Measurements from ENCODE around the gene LIPC. TPM values are rescaled to one million over a fixed set of nuclear protein-coding genes. Genes with fewer than 3 reads are reported as not detected.

The LIPC gene
- total RNA-seq, 1 experiment from 2014 or later = 1.1 TPM

DNA sequence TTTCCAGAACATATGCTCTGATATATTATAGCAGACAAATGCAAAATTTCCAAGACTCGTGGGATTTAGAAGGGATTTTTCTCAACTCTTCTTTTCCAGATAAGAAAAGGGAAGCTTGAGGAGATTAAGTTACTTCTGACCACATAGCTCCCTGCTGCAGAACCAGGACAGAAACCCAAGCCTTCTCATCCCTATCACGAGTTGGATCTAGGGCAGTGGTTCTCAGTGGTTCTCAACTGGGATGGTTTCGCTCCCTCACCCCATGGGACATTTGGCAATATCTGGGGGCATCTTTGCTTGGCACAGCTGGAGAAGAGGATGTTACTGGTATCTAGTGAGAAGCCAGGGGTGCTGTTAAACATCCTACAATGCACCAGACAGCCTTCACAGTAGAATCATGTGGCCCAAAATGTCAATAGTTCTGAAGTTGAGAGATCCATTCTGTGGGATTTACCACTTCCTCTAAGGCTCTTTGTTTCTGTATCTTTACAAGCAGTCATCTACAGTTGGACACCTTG is 64.2 kb downstream of the LIPC start:
- no peaks in the 10 kb centered on the region for H3K36me3 ChIP-seq
- no peak overlapping the region for H3K27ac ChIP-seq
- no peaks in the 10 kb centered on the region for H3K27me3 ChIP-seq (replicated peaks)
- no peaks in the 10 kb centered on the region for H3K9me3 ChIP-seq (replicated peaks)
- H3K4me1 ChIP-seq (replicated peaks) = peaks cover 35% of the 10 kb centered on the region
- no peak for DNase-seq (ENCODE audit: low read depth in 1 of 2, low spot score in 2 of 2)
- no peak overlapping the region for H3K4me3 ChIP-seq

DNA sequence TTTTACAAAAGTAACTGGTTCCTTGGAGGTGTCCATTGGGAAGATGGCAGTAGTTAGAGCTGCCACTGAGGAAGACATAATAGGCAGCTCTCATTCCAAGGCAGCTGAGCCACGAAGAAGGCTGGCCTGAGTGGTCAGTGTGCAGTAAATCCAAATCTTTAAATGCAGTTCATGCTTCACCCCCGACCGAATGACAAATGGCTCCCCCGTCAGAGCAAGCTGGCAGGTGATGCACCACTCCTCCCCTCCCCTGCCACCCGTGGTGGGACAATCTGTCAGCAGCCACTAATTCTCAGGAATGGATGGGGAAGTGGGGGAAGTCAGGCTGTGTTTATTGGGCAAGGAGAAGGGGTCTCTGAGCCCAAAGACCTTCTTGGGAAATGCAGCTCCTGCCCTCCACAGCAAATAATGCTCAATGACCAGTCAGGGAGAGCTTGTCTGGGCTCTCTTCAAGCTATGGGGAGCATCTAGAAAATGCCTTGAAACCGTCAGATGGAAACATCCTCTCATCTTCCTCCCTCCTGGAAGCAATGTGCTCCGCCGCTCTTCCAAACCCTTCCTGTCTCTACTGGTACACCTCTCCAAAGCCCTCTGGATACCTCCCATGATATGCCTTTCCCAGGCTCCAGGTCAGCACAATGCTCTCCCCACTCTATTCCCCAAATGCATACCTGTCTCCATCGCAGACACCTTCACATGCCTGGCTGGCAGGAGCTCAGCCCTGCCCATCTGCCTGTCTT is 65.4 kb downstream of the LIPC start:
- no peaks in the 10 kb centered on the region for H3K27me3 ChIP-seq (replicated peaks)
- no peaks in the 10 kb centered on the region for H3K36me3 ChIP-seq
- peaks cover 35% of the 10 kb centered on the region for H3K4me1 ChIP-seq (replicated peaks)
- no peak overlapping the region for H3K4me3 ChIP-seq
- no peak overlapping the region for H3K27ac ChIP-seq
- no peaks in the 10 kb centered on the region for H3K9me3 ChIP-seq (replicated peaks)
- no peak for DNase-seq (ENCODE audit: low read depth in 1 of 2, low spot score in 2 of 2)

DNA sequence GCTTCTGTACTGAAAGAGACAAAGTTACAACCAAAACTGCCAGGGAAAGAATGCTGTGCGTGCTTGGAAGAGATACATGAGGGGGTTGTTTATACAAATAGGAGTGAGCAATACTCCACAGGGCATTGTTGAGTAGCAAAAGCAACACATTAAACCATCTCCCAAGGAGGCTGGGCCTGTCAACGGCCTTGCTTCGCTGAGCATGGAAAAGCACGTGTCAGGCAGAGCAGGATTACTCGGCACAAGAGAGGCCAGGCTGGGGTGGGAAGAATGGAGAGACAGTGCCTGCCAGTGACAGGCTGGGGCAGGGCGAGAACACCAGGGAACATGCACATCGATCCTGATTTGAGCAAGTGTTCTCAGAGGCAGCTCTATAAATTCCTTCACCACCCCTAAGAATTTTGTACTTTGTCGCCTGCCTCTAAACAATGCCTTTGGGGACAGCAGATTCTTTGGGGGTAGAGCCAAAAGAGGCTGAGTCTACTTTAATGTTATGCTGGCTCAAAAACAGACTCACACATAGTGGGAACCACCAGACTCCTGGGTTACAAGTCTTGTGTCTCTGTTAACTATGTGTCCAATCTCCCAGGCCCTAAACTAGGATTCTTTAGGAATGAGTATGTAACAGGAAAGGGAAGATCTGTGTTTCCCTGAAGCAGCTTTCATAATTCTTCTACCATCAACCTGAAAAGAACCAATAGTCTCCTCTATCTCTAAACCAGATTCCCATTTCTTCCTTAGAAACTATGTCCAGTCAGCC is 67.2 kb downstream of the LIPC start:
- no peak overlapping the region for H3K4me3 ChIP-seq
- peak; percentile 95 to 96 for DNase-seq (ENCODE audit: low read depth in 1 of 2, low spot score in 2 of 2)
- peak overlapping the region; percentile 94 for H3K27ac ChIP-seq
- no peaks in the 10 kb centered on the region for H3K36me3 ChIP-seq
- peaks cover 35% of the 10 kb centered on the region for H3K4me1 ChIP-seq (replicated peaks)
- H3K27me3 ChIP-seq (replicated peaks) = no peaks in the 10 kb centered on the region
- no peaks in the 10 kb centered on the region for H3K9me3 ChIP-seq (replicated peaks)

DNA sequence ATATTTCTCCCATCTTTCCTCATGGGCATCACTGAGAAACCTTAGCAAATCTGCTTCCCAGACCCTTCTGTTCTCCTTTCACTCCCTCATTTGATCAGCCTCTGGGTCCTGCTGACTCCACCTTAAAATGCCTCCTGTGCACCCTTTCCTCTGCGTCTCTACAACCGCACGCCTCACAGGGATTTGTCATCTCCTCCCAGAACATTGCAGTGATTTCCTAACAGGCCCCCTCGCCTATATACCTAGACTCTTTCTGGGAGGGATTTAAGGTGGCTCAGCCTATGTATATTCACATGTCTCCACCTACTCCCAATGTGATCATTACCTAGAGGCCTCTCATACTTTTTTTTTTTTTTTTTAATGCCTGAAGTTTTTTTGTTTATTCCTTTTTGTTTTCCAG is 69.2 kb downstream of the LIPC start:
- Histone ChIP-seq H3K9me3 (replicated peaks) (no peaks in the 10 kb centered on the region), H3K27me3 (replicated peaks) (no peaks in the 10 kb centered on the region), H3K4me3 (no peak overlapping the region), H3K4me1 (replicated peaks) (peaks cover 39% of the 10 kb centered on the region), H3K36me3 (no peaks in the 10 kb centered on the region), H3K27ac (no peak overlapping the region)
- no peak for DNase-seq (ENCODE audit: low read depth in 1 of 2, low spot score in 2 of 2)

DNA sequence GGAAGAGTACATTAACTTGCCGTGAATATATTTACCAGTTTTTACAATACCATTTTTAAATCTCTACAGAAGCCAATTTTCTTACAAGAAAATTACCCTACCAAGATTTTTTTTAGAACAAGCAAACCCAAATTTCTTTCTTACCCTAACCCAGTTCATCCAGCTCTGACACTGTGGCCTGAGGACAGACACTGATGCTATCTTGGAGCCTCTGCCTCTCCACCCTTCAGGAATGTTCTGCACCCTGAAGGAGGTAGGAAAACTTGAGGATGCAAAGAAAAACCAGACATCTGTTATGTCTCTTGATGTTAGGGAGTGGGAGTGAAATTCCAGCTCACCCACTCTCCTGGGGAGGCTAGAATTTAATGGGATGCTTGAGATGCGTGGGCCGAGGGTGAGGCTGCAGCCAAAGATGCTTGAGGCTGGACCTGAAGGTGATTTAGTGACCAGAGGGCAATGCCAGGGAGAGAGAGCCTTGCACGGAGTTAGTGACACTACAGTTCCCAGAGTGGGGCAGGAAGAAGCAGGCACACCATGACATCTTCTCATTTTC is 69.9 kb downstream of the LIPC start:
- Histone ChIP-seq H3K9me3 (replicated peaks) (no peaks in the 10 kb centered on the region), H3K4me1 (replicated peaks) (peaks cover 37% of the 10 kb centered on the region), H3K27me3 (replicated peaks) (no peaks in the 10 kb centered on the region), H3K4me3 (no peak overlapping the region), H3K36me3 (no peaks in the 10 kb centered on the region), H3K27ac (no peak overlapping the region)
- no peak for DNase-seq (ENCODE audit: low read depth in 1 of 2, low spot score in 2 of 2)

DNA sequence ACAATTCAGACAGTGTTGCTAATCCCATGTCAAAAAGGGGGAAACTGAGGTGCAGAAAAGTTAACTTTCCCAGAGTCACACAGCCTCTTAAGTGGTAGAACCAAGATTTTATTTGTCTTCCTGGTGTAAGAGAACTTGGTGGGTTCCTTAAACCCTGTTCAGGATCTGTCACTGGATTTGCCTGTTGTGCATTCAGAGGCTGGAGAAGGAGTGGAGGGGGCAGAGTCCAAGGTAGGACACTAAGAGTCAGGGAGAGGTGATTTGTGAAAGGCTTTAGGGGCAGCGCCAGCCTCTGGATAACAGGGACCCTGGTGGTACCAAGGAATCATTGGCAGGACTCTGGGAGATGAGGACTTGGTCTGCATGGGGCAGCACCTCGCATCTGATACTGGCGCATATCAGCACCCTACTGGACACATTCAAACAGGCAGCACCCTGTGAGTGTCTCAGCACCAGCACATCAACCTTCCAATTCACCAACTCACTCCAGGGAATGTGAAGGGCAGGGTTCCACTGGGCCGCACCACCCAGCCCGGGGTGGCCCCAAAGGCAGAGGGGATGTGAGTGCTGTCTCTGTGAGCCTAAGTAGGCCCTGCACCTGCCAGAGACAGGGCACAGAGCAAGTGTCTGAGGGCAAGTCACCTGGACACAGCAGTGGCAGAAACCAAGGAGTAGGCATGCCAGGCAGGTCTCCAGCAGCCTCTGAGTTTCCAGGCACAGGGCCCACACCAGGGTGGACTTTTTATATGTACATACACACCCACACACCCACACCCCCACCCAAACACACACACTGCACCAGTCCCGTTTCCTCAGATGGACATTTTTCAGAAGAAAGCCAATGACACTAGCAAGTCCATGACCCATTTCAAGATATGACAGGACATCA is 71.6 kb downstream of the LIPC start:
- DNase-seq (ENCODE audit: low read depth in 1 of 2, low spot score in 2 of 2) = no peak
- no peak overlapping the region for H3K4me3 ChIP-seq
- H3K27me3 ChIP-seq (replicated peaks) = no peaks in the 10 kb centered on the region
- H3K9me3 ChIP-seq (replicated peaks) = no peaks in the 10 kb centered on the region
- peaks cover 28% of the 10 kb centered on the region for H3K4me1 ChIP-seq (replicated peaks)
- H3K27ac ChIP-seq = no peak overlapping the region
- no peaks in the 10 kb centered on the region for H3K36me3 ChIP-seq

DNA sequence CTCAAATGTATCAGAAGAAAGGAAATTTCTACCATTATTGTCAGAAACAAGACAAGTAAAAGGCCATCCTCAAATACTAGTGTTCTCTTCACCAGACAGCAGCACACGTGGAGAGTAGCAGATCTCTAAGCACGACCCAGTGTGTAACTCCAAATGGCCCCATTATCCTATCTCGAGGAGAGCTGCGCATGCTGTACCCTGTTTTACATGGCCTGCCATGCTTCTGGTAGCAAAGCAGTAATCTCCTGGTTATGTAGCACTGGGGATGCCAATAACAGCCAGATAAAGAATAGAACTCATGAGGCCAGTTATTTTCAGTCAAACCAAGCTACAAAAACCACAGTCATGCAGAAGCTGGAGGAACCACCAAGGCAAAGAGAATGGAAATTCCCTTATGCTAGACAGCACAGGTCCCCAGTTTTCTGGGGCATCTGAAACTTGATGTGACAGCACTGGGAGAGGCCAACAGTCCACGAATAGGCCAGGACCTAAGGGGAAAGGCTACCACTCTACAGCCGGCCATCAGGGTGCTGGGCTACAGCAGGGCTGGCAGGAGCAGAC is 73.0 kb downstream of the LIPC start:
- no peak for DNase-seq (ENCODE audit: low read depth in 1 of 2, low spot score in 2 of 2)
- H3K4me1 ChIP-seq (replicated peaks) = peaks cover 15% of the 10 kb centered on the region
- H3K4me3 ChIP-seq = no peak overlapping the region
- no peak overlapping the region for H3K27ac ChIP-seq
- no peaks in the 10 kb centered on the region for H3K27me3 ChIP-seq (replicated peaks)
- H3K36me3 ChIP-seq = no peaks in the 10 kb centered on the region
- no peaks in the 10 kb centered on the region; the same call in 1 of the 2 replicates for H3K9me3 ChIP-seq (replicated peaks)

DNA sequence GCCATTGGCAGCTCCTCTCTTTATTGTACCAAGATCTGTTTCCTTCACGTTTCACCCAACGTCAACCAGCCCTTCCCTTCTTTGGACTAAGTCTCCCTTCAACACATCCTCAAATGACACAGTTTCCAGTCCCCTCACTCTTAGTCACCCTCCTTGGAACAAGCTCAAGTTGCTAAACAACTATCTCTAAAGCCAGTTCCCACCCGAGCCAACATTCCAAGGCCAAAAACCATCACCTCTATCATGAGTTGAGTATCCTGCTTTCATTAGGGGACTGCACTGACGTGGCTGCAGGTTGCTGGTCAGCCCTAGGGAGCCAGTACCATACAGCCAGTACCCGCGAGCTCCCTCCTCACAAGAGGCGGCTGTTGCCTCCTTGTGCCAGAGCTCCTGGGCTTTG is 73.8 kb downstream of the LIPC start:
- no peak overlapping the region for H3K27ac ChIP-seq
- no peaks in the 10 kb centered on the region for H3K27me3 ChIP-seq (replicated peaks)
- H3K4me1 ChIP-seq (replicated peaks) = peaks cover 17% of the 10 kb centered on the region
- no peak overlapping the region for H3K4me3 ChIP-seq
- H3K9me3 ChIP-seq (replicated peaks) = no peaks in the 10 kb centered on the region; the same call in none of the 2 replicates
- no peak for DNase-seq (ENCODE audit: low read depth in 1 of 2, low spot score in 2 of 2)
- H3K36me3 ChIP-seq = no peaks in the 10 kb centered on the region

DNA sequence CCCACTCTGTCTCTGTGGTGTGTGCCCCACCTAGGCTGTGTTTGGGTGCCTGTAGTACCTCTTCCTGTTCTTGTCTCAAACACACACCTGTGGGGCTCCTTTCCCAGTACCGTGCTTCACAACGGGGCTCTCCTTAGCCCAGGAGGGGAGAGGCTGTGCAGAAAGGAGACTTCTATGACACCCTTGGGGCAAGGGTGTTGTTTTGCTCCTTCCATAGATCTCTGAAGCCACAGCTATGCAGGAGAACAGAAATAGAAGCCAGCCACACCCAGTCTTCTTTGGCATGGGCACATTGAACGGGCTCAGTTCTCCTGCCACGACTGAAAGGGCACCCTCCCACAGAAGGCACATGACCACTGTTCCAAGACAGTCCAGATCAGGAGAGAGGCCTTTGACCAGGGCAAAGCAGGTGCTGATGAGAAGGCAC is 74.3 kb downstream of the LIPC start:
- Histone ChIP-seq H3K9me3 (replicated peaks) (no peaks in the 10 kb centered on the region; the same call in none of the 2 replicates), H3K36me3 (no peaks in the 10 kb centered on the region), H3K27ac (no peak overlapping the region), H3K4me3 (no peak overlapping the region), H3K4me1 (replicated peaks) (peaks cover 22% of the 10 kb centered on the region), H3K27me3 (replicated peaks) (no peaks in the 10 kb centered on the region)
- no peak for DNase-seq (ENCODE audit: low read depth in 1 of 2, low spot score in 2 of 2)

DNA sequence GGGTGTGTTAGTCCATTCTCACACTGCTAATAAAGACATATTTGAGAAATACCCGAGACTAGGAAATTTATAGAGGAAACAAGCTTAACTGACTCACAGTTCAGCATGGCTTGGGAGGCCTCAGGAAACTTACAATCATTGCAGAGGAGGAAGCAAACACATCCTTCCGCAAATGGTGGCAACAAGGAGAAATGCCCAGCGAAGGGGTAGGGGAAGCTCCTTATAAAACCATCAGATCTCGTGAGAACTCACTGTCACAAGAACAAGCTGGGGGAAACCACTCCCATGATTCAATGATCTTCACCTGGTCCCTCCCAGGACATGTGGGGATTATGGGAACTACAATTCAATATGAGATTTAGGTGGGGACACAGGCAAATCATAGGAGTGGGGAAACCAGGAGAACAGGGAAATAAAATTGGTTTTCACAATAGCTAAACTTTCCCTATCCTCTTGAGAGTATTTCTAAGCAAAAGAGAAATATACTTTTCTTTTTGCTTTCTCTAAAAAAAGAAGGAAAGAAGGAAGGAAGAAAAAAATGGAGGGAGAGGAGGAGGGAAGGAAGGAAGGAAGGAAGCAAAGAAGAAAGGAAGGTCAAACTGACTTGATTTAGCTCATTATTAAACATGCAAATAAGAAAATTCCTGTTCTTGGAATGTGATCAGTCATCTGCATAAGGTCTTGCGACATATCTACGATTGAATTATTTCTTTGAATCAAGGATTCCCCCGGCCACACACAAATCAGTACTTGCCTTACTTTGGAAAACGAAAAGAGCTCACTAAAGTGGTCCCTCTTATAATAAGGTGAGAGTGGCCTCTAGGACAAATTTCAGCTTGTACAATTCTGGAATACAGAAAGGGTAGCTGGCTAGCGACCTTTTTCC is 75.2 kb downstream of the LIPC start:
- Histone ChIP-seq H3K27ac (no peak overlapping the region), H3K9me3 (replicated peaks) (no peaks in the 10 kb centered on the region; the same call in none of the 2 replicates), H3K27me3 (replicated peaks) (no peaks in the 10 kb centered on the region), H3K4me3 (no peak overlapping the region), H3K36me3 (no peaks in the 10 kb centered on the region), H3K4me1 (replicated peaks) (peaks cover 27% of the 10 kb centered on the region)
- DNase-seq (ENCODE audit: low read depth in 1 of 2, low spot score in 2 of 2) = no peak

DNA sequence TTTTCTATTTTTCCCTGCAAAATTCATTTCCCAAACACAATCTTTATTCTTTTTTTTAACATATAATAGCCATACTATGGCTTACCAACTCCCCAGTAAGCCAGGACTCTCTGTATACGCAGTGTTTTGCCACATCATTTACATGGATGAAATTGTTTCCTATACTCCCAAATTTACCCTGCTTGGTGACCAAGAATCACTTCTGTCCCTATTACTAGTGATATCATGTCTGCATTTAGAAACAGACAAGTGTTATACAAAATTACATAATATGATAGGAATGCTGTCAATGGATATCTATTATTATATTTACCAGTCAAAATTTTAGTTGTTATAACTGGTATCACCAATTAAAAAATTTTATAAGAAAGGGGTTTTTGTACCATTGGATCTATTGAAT is 77.8 kb downstream of the LIPC start:
- Histone ChIP-seq H3K4me3 (no peak overlapping the region), H3K27ac (no peak overlapping the region), H3K9me3 (replicated peaks) (no peaks in the 10 kb centered on the region; the same call in none of the 2 replicates), H3K36me3 (no peaks in the 10 kb centered on the region), H3K4me1 (replicated peaks) (peaks cover 32% of the 10 kb centered on the region), H3K27me3 (replicated peaks) (no peaks in the 10 kb centered on the region)
- no peak for DNase-seq (ENCODE audit: low read depth in 1 of 2, low spot score in 2 of 2)

Data from SJSA1 (cell line).